GM18507 (cell line): ENCODE results near the gene OR6K6.

Experiments used
- DNase-seq: peaks from one replicate; pipeline ENCODE4 v3.0.0; 2011; ENCODE audit warnings: low read depth; ENCODE audit not compliant: insufficient read length; ENCODE audit errors: extremely low spot score
- FAIRE-seq: peaks from 2 replicates; lab custom pipeline; 2011; peaks lifted over from hg19 to GRCh38; lab: Jason Lieb, UNC

Gene OR6K6, protein sequence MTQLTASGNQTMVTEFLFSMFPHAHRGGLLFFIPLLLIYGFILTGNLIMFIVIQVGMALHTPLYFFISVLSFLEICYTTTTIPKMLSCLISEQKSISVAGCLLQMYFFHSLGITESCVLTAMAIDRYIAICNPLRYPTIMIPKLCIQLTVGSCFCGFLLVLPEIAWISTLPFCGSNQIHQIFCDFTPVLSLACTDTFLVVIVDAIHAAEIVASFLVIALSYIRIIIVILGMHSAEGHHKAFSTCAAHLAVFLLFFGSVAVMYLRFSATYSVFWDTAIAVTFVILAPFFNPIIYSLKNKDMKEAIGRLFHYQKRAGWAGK

DNA sequence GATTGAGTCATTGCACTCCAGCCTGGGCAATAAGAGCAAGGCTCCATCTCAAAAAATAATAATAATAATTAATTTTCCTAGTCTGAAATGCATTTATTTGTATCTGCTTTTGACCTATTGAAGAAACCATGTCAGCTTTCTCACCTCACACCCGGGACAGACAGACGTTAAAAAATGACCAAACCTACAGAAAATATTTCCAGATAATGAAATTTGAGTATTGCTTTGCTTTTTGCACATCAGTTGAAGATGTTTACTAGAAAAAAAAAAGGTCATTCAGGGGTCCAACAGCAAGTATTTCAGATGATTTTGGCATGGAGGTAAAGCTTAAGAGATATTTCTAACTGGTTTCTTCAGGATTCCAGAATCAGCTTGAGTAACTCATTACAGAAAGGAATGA is at the start of gene OR6K6:
TSS of gene OR6K6 (plus strand) at position 301 of the 400 bp plus-strand sequence. CDS start 168 bp downstream, outside the sequence.
- FAIRE-seq: no peak

DNA sequence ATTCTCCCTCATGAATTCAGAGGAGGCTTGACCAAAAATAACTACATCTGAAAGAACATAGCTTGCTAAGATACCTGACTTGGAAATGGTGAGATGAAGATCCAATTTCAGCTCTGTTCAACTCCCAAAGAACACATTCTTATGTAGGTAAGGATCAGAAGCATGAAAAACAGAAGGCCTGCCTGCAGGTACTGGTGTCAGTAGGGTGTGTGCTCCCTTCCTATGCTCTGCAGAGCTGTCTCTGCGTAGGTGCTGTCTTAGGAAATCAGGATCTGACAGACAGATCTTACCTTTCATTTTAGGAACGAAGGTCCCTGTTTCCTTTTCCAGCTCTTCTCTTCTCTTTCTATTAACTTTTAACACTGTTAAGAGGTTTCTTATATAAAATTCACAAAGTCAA is 48.4 kb upstream of the OR6K6 start:
- FAIRE-seq: no peak
- no peak for DNase-seq

More for the DNA sequence above, at the start of gene OR6K6:
- DNase-seq: no peak

DNA sequence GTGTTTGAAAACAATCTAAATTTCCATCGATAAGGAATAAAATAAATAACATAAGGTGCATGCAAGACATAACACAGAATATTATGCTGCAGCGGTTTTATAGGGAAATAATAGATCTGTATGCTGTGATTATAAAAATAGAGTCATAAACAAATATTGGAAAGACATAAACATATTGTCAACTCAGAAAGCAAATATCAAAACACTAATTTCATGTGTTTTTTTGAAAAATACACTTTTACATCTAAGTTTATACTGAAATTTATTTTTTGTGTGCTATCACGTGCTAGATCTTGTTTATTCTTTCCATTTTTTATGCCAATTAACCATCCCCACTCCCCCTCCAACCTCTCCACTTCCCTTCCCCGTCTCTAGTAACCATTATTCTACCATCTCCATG is 43.4 kb upstream of the OR6K6 start:
- FAIRE-seq (no peak), DNase-seq (no peak)

DNA sequence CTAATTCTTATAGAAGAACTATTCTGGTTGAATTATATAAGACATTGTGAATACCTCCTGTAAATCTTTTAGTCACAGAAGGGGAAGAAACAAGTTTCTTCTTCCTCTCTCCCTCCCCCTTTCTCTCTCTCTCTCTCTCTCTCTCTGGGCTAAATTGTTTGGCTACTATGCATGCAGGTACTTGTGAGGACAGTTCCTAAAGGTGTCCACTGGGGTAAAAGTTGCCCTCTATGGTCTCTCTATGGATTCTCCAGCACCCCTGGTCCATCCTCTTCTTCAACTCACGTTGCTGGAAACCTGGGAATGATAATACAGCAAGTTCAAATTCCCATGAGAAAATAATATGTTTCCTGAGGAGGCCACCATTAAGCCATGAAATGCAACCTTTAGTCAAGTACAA is 39.8 kb upstream of the OR6K6 start:
- DNase-seq (no peak), FAIRE-seq (no peak)

DNA sequence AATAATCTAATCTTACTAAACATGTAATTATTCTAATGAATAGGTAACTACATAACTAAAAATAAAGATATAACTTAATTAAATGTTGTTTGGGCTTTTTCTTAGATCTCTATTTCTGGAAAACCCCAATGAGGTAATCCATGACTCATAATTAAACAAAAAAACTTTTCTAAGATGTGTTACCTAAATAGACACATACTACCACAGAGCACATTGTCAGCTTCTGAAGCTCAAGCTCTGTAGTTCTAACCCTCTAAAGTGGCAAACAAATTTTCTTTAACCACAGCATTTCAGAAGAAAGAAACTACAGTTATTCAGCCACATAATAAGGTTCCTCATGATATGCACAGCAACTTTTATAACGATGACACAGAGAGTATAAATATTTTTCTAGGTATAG is 38.2 kb upstream of the OR6K6 start:
- no peak for FAIRE-seq

DNA sequence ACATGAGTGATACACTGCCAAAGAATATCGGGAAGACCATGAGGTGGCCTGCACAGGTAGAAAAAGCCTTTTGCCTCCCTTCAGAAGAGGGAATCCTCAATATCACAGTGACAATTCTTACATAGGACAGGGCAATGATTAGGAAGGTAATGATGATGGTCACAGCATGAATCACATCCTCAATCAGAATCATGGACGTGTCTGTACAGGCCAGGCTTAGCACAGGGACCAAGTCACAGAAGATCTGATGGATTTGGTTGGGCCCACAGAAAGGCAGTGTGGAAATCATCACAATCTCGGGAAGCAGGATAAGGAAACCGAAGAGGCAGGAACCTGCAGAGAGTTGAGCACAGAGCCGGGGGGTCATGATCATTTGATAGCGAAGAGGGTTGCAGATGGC is 37.2 kb upstream of the OR6K6 start:
- DNase-seq (no peak), FAIRE-seq (no peak)

More for the DNA sequence above, 38.2 kb upstream of the OR6K6 start:
- no peak for DNase-seq

DNA sequence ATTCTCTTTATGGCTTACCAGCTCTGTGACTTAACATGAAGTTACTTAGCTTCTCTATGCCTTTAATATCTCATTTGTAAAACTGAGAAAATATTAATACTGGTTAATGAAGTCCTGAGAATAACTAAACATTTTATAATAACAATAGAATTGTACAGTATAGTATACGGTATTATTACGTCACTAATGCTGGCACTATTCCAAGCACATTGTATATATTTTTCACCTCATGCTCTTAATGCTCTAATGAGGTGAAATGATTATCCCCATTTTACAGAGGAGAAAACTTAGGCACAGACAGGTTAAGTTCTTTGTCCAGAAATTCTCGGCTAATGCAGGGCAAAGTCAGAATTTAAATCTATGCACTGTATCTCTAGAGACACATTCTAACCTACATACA is 34.9 kb upstream of the OR6K6 start:
- no peak for FAIRE-seq

DNA sequence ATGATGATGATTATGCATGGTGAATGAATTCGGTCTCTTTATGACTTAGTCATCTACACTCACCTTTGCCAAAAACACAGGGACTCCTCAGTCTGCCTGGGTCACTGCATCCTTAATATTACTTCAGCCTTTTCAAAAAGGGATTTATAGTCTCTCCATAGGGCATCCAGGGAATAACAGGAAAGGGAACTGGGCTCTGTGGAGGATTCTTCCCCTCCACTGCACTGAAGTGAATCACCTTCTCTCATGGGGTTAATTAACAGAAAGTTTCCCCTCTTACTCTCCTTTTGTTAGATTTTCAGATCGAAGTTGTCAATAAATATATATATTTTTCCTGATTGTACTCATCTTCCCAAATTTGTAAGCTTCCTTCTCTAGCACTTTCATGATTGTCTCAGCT is 33.9 kb upstream of the OR6K6 start, which contains the start of gene OR6K3:
TSS of gene OR6K3 (minus strand) at position 101 of the 400 bp plus-strand sequence. CDS start 2,605 bp downstream, outside the sequence.
- DNase-seq: no peak
- FAIRE-seq: no peak

More for the DNA sequence above, 34.9 kb upstream of the OR6K6 start:
- no peak for DNase-seq

DNA sequence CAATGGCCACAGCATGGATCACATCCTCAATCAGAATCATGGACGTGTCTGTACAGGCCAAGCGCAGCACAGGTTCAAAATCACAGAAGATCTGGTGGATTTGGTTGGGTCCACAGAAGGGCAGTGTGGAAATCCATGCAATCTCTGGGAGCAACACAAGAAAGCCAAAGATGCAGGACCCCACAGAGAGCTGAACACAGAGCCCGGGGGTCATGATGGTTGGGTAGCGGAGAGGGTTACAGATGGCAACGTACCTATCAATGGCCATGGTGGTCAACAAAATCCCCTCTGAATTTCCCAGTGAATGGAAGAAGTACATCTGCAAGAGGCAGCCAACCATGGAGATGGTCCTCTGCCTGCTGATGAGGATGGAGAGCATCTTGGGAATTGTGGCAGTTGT is 30.1 kb upstream of the OR6K6 start:
- DNase-seq (no peak), FAIRE-seq (no peak)

DNA sequence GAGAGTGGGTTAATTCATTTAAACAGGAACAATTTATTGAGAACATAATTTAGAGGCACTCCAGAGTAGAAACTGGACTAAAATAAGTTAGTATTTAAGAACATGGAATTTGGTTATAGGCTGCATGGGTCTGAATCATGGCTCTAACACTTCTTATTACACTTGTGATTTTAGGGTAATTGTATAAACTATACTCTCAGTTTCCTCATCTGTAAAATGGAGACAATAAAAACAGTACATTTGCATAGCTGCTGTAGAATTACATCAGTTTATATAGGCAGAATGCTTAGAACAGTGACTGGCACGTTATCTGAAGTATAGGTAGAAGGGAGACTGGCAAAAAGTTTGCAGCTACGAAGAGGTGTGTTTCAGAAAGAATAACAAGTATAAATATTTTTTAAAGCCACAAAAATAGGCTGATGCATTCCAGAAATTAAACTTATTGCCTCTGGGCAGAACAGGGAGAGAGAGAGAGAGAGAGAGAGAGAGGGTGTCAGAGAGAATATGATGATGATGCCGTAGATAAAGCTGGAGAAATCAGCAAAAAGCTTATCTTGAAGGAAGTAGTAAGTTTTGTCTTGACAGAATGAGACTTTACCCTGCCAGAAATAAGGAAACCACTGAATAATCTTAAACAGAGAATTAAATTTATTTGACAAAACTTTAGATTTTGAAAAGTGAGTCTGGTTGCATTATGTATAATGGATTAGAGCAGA is 25.9 kb upstream of the OR6K6 start:
- FAIRE-seq: no peak
- no peak for DNase-seq

DNA sequence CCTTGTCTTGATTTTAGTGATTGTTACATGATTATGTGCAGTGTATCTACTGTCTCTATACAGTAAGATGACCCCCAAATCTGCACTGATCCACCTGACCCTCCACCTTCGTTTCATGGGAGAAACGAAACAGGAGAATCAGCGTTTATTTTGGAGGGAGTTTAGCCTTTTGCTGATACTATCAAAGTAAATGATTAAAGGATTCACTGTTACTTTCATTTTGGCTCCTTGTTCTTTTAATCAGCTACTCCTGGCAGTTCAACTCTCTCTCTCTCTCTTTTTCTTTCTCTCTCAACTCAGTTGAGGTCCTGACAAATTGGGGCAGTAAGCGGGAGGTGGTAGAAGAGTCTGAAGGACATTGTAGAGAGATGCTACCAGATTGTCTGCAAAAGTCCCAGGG is 24.1 kb upstream of the OR6K6 start:
- DNase-seq (no peak), FAIRE-seq (no peak)

DNA sequence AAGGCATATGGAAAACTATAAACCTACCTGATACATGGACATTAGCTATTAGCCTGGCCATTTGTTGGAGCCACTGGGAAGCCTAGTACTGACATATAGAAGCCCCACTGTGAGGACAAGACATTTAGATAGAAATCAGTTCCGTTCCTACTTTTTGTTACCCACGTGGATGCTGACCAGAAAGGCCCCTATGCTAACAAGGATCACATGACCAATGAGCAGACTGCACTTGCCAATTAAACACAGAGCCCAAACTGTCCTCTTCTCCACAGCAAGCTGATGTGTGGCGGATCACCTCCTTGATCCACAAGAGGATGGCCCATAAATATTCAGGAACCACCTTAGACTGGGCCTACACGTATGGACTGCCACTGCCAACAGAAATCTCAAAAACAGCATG is 22.8 kb upstream of the OR6K6 start:
- no peak for DNase-seq

DNA sequence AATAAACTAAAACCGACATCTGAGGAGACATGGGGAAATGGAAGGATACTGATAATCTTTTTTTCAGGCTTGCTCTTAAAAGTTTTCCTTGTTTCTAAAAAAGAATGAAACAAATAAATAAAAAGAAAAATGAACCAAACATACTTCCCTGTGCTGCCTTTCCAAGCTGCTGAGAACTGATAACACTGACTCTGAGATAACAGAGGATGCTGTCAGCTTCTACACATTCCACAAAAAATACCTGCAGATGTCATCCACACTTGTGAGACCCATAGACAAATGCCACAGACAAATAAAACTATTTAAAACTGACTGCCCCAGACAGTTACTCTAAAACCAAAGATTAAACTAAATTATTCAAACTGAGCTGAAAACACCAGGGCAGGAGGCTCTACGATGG is 22.0 kb upstream of the OR6K6 start:
- DNase-seq: no peak
- FAIRE-seq: no peak

More for the DNA sequence above, 22.8 kb upstream of the OR6K6 start:
- no peak for FAIRE-seq

DNA sequence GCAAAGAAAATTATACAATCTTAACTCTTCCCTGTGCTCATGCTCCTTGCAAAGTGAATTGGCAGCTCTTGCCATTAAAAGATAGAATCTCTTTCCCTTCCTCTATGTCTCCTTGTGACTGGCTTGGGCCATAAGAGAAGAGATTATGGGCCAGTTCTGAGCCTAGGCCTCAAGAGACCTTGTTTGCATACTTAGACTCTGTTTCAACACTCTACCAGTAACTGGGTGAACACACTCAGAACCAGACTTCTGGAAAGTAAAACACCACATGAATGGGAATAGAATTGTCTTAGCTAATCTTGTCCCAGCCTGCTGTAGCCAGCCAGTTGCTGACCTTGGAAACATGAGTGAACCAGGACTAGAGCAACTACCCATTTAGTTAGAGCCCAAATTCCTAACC is 18.7 kb upstream of the OR6K6 start:
- DNase-seq (no peak), FAIRE-seq (no peak)

DNA sequence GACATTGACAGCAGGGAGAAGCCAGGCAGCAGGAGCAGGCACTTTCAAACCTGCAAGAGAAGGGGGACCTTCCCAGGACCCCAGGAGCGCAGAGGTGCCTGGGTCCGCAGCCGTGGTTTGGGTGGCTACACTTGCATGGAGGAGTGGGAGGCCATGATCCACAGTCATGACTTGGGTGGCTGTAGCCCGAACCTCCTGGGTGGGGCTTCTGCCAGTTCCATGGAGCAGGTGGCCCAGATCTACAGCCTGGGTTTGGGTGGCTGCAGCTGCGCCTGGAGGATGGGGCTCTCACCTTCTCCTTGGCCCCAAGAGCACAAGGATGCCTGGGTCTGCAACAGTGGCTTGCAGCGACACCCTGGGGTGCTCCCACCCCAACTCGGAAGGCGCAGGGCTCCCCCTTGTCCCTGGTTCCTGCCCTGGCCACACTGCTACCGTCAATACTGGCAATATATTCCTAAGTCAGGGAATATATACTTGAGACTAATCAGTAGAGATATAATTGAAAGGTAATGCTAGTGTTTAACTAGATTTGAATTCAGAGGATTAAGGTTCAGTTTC is 2.3 kb upstream of the OR6K6 start:
- no peak for FAIRE-seq
- DNase-seq: no peak

DNA sequence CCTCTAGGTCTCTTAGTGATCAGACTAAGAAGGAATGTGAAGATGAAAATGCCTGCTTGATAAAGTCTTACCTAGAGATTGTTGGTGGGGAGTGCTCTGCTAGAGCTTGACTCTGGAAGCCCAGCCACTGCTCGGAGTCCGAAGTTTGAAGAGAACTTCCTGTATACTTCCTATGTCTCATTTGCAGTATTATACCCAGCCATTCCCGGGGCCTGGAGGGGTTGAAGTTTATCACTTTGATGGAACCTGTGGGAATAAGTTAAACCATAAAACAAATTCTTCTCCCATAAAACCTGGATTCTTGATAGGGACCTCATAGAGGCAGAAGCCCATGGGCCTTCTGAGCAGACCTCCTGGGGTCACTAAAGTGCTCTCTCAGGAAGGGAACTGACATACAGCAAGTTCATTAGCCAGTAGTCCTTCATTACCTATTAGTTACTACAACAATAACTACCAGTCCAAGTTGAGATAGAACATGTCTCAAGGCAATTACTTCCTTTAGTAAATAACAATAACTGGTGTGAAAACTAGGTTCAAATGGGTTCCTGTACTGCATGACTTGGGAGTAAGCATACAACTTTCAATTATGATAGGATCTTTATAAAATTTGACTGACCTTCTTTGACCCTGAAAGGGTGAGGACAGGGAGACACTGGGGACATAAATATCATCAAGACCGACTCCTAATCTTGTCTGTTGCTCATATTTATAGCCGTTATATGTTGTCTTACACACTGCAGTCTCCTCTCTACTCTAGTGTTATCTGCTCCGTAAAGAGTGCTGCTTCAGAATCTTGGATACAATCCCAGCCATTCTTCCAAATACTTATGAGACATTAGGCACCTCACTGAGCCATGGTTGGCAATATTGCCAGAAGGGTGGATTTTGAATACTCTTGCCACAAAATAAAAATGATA is 17.7 kb downstream of the OR6K6 start, which contains the start of gene OR6N1:
TSS of gene OR6N1 (minus strand) at position 246 of the 917 bp plus-strand sequence. CDS start 5,513 bp downstream, outside the sequence.
- DNase-seq: no peak
- no peak for FAIRE-seq

DNA sequence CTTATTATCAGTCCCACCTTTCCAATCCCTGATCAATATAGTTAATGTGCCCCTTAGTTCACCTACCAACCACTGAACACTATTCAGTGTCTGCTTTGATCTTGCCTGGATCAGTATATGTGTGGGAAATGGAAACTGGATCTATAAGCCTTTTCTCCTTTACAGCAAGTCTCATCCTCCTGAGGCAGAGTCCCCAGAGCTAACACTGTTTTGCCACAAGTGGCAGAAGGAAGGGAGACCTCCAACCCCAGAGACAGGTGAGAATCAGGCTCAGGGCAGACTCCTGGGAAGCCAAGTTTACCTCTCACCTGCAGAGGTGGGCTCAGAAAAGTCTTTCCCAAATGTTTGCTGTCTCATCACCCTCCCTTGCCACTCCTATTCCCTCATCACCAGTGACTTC is 26.6 kb downstream of the OR6K6 start, which contains the start of gene OR6N2:
TSS of gene OR6N2 (minus strand) at position 101 of the 400 bp plus-strand sequence. CDS start 3,569 bp downstream, outside the sequence.
- no peak for FAIRE-seq

DNA sequence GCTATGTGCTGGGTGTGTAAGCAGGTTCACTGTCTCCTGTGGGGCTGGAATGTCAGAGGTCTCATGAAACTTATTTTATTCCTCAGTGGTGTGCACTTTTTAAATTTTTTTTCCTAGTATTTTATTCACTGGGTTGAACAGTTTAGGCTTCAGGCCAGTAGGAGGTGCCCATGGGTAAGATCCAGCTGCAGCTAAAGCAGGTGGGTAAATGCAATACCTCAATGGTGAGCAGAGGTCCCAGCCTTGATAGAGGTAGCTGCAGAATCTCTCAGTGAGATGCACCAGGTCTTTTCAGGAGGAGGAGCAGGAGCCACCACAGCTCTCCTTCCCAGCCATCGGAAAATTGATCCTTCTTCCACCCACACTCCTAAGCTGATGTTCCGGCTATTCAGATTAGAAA is 39.1 kb downstream of the OR6K6 start:
- FAIRE-seq (no peak), DNase-seq (no peak)

More for the DNA sequence above, 26.6 kb downstream of the OR6K6 start, which contains the start of gene OR6N2:
- no peak for DNase-seq

DNA sequence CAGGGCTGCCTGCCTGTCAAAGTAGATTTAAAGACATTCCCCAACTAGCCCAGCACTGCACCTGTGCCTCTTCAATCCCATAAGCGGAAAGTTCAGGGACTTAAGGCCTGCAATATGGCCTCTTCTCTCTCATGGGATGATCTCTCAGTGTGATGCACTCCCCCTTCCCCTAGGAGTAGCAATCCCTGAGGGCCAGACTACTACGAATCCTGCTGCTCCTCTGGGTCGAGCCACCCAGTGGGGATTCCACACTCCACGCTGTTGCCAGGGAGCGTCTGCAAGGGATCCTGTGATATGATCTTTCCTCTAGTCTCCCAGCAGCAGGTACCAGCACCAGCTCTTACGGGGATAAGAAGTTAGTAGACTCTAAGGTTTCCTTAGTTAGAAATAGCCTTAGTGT is 39.7 kb downstream of the OR6K6 start:
- DNase-seq: no peak
- no peak for FAIRE-seq
